Stimulated activated CD8-positive, alpha-beta memory T cell treated with anti-CD3 and anti-CD28 coated beads, Interleukin-15, amount 100 ng/mL, for 4 hours (primary cell): ENCODE results near the gene TCTA.

Experiments used
- DNase-seq, 2 donors: peaks; one replicate each; pipeline ENCODE4 v3.0.0-alpha.2; 2020; ENCODE audit warnings: low read depth in 2 of 2

Gene TCTA

GRCh38 chr3:49410846-49411534 is 1.2 kb upstream of the TCTA start:
- DNase-seq, result no peak

GRCh38 chr3:49411535-49411967 is 672 bp upstream of the TCTA start:
- DNase-seq, result peak in 1 of 2 donors; percentile 31

- DNase-seq, result no peak
Measured at GRCh38 chr3:49412632-49413337, 562 bp downstream of the TCTA start.

- DNase-seq, result no peak
Measured at GRCh38 chr3:49413338-49413734, 1.1 kb downstream of the TCTA start.

- no peak for DNase-seq
Measured at GRCh38 chr3:49414753-49415152, 2.5 kb downstream of the TCTA start.

GRCh38 chr3:49415931-49416601 is 3.8 kb downstream of the TCTA start:
- DNase-seq, result peak; percentile 23 to 56

GRCh38 chr3:49416867-49417266 is 4.6 kb downstream of the TCTA start:
- no peak for DNase-seq

- no peak for DNase-seq
Measured at GRCh38 chr3:49417516-49418120, 5.4 kb downstream of the TCTA start.

- DNase-seq, result no peak
Measured at GRCh38 chr3:49421890-49422378, 9.7 kb downstream of the TCTA start.

- no peak for DNase-seq
Measured at GRCh38 chr3:49422379-49423248, 10.4 kb downstream of the TCTA start, which contains the start of gene AMT. Gene AMT, minus strand, starts transcription at chr3:49422473. Its CDS starts 23 bp downstream, at chr3:49422450.

- DNase-seq, result no peak
Measured at GRCh38 chr3:49424816-49425215, 12.6 kb downstream of the TCTA start.

- no peak for DNase-seq
Measured at GRCh38 chr3:49427586-49427985, 15.4 kb downstream of the TCTA start.

GRCh38 chr3:49428752-49429080 is 16.5 kb downstream of the TCTA start:
- DNase-seq, result no peak

GRCh38 chr3:49434731-49435130 is 22.5 kb downstream of the TCTA start:
- DNase-seq, result no peak

GRCh38 chr3:49445391-49445790 is 33.2 kb downstream of the TCTA start:
- DNase-seq, result no peak

GRCh38 chr3:49453621-49454020 is 41.4 kb downstream of the TCTA start:
- no peak for DNase-seq

- DNase-seq, result no peak
Measured at GRCh38 chr3:49454458-49454857, 42.2 kb downstream of the TCTA start.

- no peak for DNase-seq
Measured at GRCh38 chr3:49454898-49455681, 42.9 kb downstream of the TCTA start.

GRCh38 chr3:49456466-49456865 is 44.2 kb downstream of the TCTA start:
- DNase-seq, result no peak

GRCh38 chr3:49460188-49460890 is 48.1 kb downstream of the TCTA start:
- DNase-seq, result no peak
